HPDE6-E6E7 (cell line): ENCODE measurements around the gene AUNIP.

Source experiments
- DNase-seq: peaks from one replicate; pipeline ENCODE4 v3.0.0; 2011; ENCODE audit warnings: missing footprints; ENCODE audit errors: extremely low spot score

The AUNIP gene

GRCh38 chr1:25889470-25889869 is 30.2 kb upstream of the AUNIP start:
- DNase-seq = no peak

GRCh38 chr1:25888426-25888987 is 29.2 kb upstream of the AUNIP start:
- no peak for DNase-seq

- DNase-seq = no peak
These were observed 26.3 kb upstream of the AUNIP start for GRCh38 chr1:25885602-25886001.

GRCh38 chr1:25881266-25881665 is 22.0 kb upstream of the AUNIP start:
- DNase-seq = no peak

- no peak for DNase-seq
These were observed 21.3 kb upstream of the AUNIP start for GRCh38 chr1:25880518-25880917.

DNA sequence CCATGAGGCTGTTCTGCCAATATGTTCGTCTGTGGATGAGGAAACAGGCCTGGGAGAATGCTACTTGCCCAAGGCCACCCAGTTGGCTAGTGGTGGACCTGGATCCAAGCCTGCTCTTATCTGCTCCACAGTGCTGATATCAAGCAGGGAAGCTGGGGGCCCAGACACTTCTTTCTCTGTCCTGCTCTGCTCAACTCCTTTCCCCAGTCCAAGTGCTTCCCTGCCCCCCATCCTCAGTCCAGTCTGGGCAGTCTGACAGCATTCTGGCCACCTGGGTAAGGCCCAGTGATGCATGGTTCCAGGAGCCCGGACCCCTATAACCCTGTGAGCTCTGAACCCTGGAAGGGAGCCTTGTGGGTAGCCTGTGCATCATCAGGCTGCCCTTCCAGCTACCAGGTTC is 20.4 kb upstream of the AUNIP start:
- DNase-seq = no peak

DNA sequence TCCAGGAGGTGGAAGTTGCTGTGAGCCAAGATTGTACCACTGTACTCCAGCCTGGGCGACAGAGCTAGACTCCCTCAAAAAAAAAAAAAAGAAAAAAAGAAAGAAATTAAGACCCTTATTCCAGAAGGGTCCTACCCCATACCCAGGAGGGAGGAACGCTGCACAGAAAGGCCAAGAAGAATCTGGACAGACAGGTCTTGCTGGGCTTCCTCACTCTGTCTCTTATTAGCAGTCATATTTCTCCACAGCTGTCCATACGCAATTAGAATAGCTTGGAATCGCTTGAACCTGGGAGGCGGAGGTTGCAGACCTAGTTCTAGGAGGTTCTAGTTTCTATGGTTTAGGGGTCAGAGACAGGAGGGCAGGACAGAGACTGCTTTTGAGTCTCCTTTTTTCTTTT is 19.4 kb upstream of the AUNIP start:
- no peak for DNase-seq

GRCh38 chr1:25877155-25877554 is 17.9 kb upstream of the AUNIP start:
- no peak for DNase-seq

- DNase-seq = no peak
These were observed 17.4 kb upstream of the AUNIP start for GRCh38 chr1:25876693-25877077.

- DNase-seq = peak; percentile 49
These were observed 16.8 kb upstream of the AUNIP start for GRCh38 chr1:25875856-25876692.

GRCh38 chr1:25875154-25875855 is 16.0 kb upstream of the AUNIP start, which contains the start of gene PAQR7:
Gene PAQR7, minus strand, starts transcription at chr1:25875708. Its CDS starts 11,869 bp downstream, at chr1:25863839.
- peak; percentile 55 for DNase-seq

DNA sequence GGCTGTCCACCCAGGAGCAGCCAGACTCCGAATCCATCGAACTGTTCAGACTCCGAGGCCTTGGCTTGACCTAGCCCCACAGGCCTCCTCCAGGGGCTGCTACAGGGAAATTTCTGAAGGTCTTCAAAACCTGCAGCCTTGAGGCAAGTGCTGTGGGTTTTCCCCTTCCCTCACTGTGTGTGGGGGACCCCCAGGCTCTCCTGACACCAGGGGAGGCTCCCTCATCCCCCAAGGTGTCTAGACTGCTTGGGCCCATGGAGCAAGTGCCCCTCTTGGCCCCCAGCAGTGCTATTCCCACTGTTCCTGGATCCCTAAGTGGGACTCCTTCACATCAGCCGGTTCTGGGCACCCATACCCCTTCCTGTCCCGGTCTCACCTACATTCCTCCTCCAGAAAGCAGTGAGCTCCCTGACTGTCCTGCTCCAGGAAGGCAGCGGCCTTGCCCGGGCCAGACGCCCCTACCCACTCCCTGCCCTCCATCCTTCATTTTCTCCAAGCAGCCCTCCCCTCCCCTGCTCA is 15.4 kb upstream of the AUNIP start:
- DNase-seq = no peak

DNA sequence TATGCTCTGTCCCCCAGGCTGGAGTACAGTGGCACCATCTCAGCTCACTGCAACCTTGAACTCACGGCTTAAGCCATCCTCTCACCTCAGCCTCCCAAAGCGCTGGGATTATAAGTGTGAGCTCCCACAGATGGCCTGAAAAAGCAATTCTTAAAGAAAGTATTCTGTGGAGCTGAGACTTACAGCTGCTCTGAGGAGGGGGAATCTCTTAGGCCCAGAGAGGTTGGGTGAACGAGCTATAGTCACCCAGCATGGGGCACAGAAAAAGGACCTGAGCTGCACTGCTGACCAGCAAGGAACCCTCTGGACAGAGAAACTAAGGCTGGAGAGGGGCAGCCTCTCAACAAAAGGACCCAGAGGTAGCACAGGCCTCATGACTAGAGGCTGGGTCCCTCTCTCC is 15.0 kb upstream of the AUNIP start:
- DNase-seq = no peak

GRCh38 chr1:25873120-25873519 is 13.9 kb upstream of the AUNIP start:
- DNase-seq = no peak

DNA sequence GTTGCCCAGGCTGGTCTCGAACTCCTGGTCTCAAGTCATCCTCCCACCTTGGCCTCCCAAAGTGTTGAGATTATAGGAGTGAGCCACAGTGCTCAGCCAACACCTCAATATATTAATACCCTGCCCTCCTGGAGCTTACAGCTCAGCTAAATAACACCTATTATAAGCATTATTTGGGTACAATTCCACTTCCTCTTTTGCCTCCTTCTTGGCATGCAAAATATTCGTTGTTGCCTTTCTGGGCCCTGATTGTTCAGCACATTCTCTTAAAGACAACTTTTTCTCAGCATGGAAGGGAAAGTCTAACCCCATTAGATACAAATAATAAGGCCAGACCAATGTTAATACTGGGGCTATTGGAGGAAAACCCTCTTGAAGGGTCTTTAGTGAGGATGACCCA is 13.5 kb upstream of the AUNIP start:
- DNase-seq = no peak

GRCh38 chr1:25871704-25872494 is 12.6 kb upstream of the AUNIP start:
- no peak for DNase-seq

- DNase-seq = peak; percentile 71
These were observed 11.9 kb upstream of the AUNIP start for GRCh38 chr1:25871086-25871703.

DNA sequence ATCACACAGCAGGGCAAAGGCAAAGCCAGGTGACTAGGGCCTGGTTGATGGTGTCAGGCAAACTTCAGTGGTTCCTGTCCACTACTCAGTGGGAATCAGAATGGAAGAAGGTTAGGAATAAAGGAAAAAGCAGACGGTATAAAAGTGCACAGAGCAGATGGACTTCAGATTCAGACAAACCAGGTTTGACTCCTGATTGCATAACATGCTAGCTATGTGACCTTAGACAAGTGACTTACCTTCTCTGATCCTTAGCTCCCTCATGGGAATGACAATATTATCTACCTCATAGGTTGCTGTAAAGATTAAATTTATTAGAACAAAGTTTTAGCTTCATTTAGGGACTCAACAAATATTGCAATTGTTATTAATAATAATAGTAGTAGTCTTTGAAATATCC is 11.4 kb upstream of the AUNIP start:
- no peak for DNase-seq

GRCh38 chr1:25869909-25870606 is 10.8 kb upstream of the AUNIP start:
- DNase-seq = no peak

GRCh38 chr1:25867210-25867991 is 8.1 kb upstream of the AUNIP start:
- no peak for DNase-seq
